HepG2 (cell line): ENCODE measurements around the gene FAM163A. TPM values are rescaled to one million over a fixed set of nuclear protein-coding genes. Genes with fewer than 3 reads are reported as not detected.

Experiments
- ATAC-seq: fragments of 200-7000 bp; cut with Tn5 transposase; 3 replicates; pipeline ENCODE4 v1.9.1; 2020; ENCODE audit warnings: mild to moderate bottlenecking, moderate library complexity
- BruUV-seq: library from RNA; stranded (reverse); fragments of 400-500 nt; replicated peaks from 2 replicates; lab custom pipeline; 2021; lab: Mats Ljungman, UMichigan
- CTCF ChIA-PET: fragments of 300-600 bp; formaldehyde crosslinking; extraction: SDS; loops from one replicate; lab custom pipeline; 2021; ENCODE audit warnings: low total read pairs, inconsistent platforms, low intra/inter-chr PET ratio; lab: Yijun Ruan, JAX
- POLR2A ChIA-PET: fragments of 350-600 bp; sonication (Branson Sonifier 250); formaldehyde crosslinking; loops from one replicate; lab custom pipeline; 2020; ENCODE audit warnings: antibody characterized with exemption, inconsistent platforms; lab: Yijun Ruan, JAX
- DNase-seq: peaks from one replicate; pipeline ENCODE4 v3.0.0-alpha.2; 2015; ENCODE audit warnings: low spot score
- FAIRE-seq: peaks from 3 replicates; lab custom pipeline; 2011; peaks lifted over from hg19 to GRCh38; lab: Jason Lieb, UNC
- H2AFZ ChIP-seq: one replicate; pipeline ENCODE4 v1.6.1; 2011; ENCODE audit warnings: low read length, inconsistent platforms
- H3K27ac ChIP-seq: fragments of 300-600 bp; 3 replicates; pipeline ENCODE4 v1.8.0; 2011; ENCODE audit warnings: mixed run types, mild to moderate bottlenecking, mixed read lengths, low read length, inconsistent platforms; ENCODE audit not compliant: insufficient read depth; ENCODE audit errors: extremely low read length
- H3K27me3 ChIP-seq, 2 experiments: fragments of 200-600 bp in 1 of 2; 2 replicates in 1 of 2; 3 replicates in 1 of 2; pipeline versions ENCODE4 v1.6.0 to v1.8.0; 2011; ENCODE audit warnings: low read length in 2 of 2, mild to moderate bottlenecking in 2 of 2, moderate library complexity in 2 of 2, inconsistent platforms in 1 of 2; ENCODE audit not compliant: insufficient read depth in 2 of 2, control insufficient read depth in 1 of 2
- H3K36me3 ChIP-seq, 2 experiments: fragments of 200-600 bp in 1 of 2; replicated peaks in 1 of 2; 2 replicates in 1 of 2; 3 replicates in 1 of 2; pipeline versions ENCODE4 v1.5.1 to v1.8.0; 2011; ENCODE audit warnings: low read length in 2 of 2, inconsistent platforms in 1 of 2; ENCODE audit not compliant: insufficient read depth in 2 of 2, control insufficient read depth in 1 of 2
- H3K4me1 ChIP-seq: 2 replicates; pipeline ENCODE4 v1.5.1; 2012; ENCODE audit warnings: low read length, inconsistent platforms; ENCODE audit not compliant: insufficient read depth
- H3K4me2 ChIP-seq: 2 replicates; pipeline ENCODE4 v1.6.0; 2011; ENCODE audit warnings: low read depth, low read length, inconsistent platforms
- H3K4me3 ChIP-seq, 3 experiments: fragments of 200-600 bp in 1 of 3; sonication (generic), shearing (Covaris generic) in 1 of 3; replicated peaks in 1 of 3; 2 replicates each; pipeline ENCODE4 v1.5.1; 2011 to 2016; ENCODE audit warnings: low read length in 3 of 3, inconsistent platforms in 2 of 3, low read depth in 2 of 3, mild to moderate bottlenecking in 2 of 3, control low read depth in 1 of 3, mixed read lengths in 1 of 3; ENCODE audit not compliant: insufficient read depth in 1 of 3
- H3K79me2 ChIP-seq: one replicate; pipeline ENCODE4 v1.6.1; 2011; ENCODE audit warnings: low read length, inconsistent platforms; ENCODE audit not compliant: insufficient read depth
- H3K9ac ChIP-seq: 2 replicates; pipeline ENCODE4 v1.6.0; 2011; ENCODE audit warnings: mild to moderate bottlenecking, low read depth, low read length, inconsistent platforms; ENCODE audit not compliant: insufficient read depth
- H3K9me3 ChIP-seq: 2 replicates; pipeline ENCODE4 v1.5.1; 2012; ENCODE audit warnings: mild to moderate bottlenecking, low read length
- H4K20me1 ChIP-seq: 2 replicates; pipeline ENCODE4 v1.6.0; 2011; ENCODE audit warnings: inconsistent platforms, mild to moderate bottlenecking, low read length, moderate library complexity; ENCODE audit not compliant: insufficient read depth
- ADNP ChIP-seq: sonication (generic); formaldehyde crosslinking; IDR thresholded peaks from 2 replicates; pipeline ENCODE4 v1.4.0; 2020; ENCODE audit warnings: missing genetic modification reagents
- CCAR2 ChIP-seq: fragments of 200-400 bp; formaldehyde crosslinking; optimal IDR thresholded peaks from 2 replicates; pipeline ENCODE3; 2018; ENCODE audit warnings: low read depth, mild to moderate bottlenecking, low read length, moderate library complexity
- EED ChIP-seq: sonication (generic); formaldehyde crosslinking; IDR thresholded peaks from 2 replicates; pipeline ENCODE4 v1.5.0; 2020; ENCODE audit warnings: mild to moderate bottlenecking, missing genetic modification reagents
- GABPB1 ChIP-seq: IDR thresholded peaks from 2 replicates; pipeline ENCODE4 v1.6.1; 2016; ENCODE audit warnings: mild to moderate bottlenecking, missing genetic modification reagents, moderate library complexity, missing compliant biosample characterization
- HHEX ChIP-seq: IDR thresholded peaks from 2 replicates; pipeline ENCODE4 v1.6.1; 2016; ENCODE audit warnings: control low read depth
- RFX1 ChIP-seq: fragments of 450-650 bp; IDR thresholded peaks from 2 replicates; pipeline ENCODE4 v1.6.1; 2017
- ZFP90 ChIP-seq: sonication (generic); formaldehyde crosslinking; IDR thresholded peaks from 2 replicates; pipeline ENCODE4 v1.8.0; 2022; ENCODE audit warnings: missing genetic modification reagents, mild to moderate bottlenecking, inconsistent platforms, borderline replicate concordance
- ZNF142 ChIP-seq: sonication (generic); formaldehyde crosslinking; IDR thresholded peaks from 2 replicates; pipeline ENCODE4 v1.4.0; 2020; ENCODE audit warnings: missing genetic modification reagents
- ZNF484 ChIP-seq: sonication (generic); formaldehyde crosslinking; IDR thresholded peaks from 2 replicates; pipeline ENCODE4 v1.5.1; 2020; ENCODE audit warnings: mild to moderate bottlenecking, low read depth, missing genetic modification reagents, borderline replicate concordance
- ZNF501 ChIP-seq: sonication (generic); formaldehyde crosslinking; IDR thresholded peaks from 2 replicates; pipeline ENCODE4 v1.5.1; 2020; ENCODE audit warnings: mild to moderate bottlenecking, moderate library complexity, missing genetic modification reagents
- ZNF549 ChIP-seq: sonication (generic); formaldehyde crosslinking; IDR thresholded peaks from 2 replicates; pipeline ENCODE4 v1.5.0; 2020; ENCODE audit warnings: missing genetic modification reagents
- ZNF691 ChIP-seq: sonication (generic); formaldehyde crosslinking; IDR thresholded peaks from 2 replicates; pipeline ENCODE4 v1.4.0; 2020; ENCODE audit warnings: missing genetic modification reagents, low read depth, mild to moderate bottlenecking, borderline replicate concordance
- ZNF703 ChIP-seq: sonication (generic); formaldehyde crosslinking; IDR thresholded peaks from 2 replicates; pipeline ENCODE4 v1.5.1; 2020; ENCODE audit warnings: missing genetic modification reagents, mild to moderate bottlenecking, moderate library complexity, borderline replicate concordance
- WGBS: methylation state at CpG from one replicate; pipeline ENCODE4 v1.1.6; 2017; ENCODE audit warnings: low lambda C conversion rate; 5-methylcytosine and 5-hydroxymethylcytosine counted together
- in situ Hi-C: cut with HindIII; loops from 2 replicates; pipeline ENCODE4 v1.10.0; 2017; ENCODE audit warnings: low pct_unique_long_range_greater_than_20kb; ENCODE audit not compliant: extremely low pct_ligation_motif_present
- intact Hi-C: fragments of 100-400 bp; cut with micrococcal nuclease; formaldehyde crosslinking; loops from one replicate; pipeline ENCODE4 v1.10.0; 2022; ENCODE audit not compliant: unreplicated experiment
- polyA plus RNA-seq, 8 experiments: library from polyadenylated mRNA; depleted of rRNA in 3 of 8; stranded (reverse) in 7 of 8; unstranded in 1 of 8; fragments of >200 nt; fragmentation: Illumina TruSeq in 4 of 8; extraction: Trizol in 4 of 8; gene quantifications; 2 replicates each; pipeline versions ENCODE4 v1.2.1 to v1.2.3, GENCODE V29; 2011 to 2016; ENCODE audit warnings: low read depth in 4 of 8, missing spikeins in 1 of 8, mixed read lengths in 1 of 8; ENCODE audit not compliant: insufficient read depth in 1 of 8
- total RNA-seq, 5 experiments: library from RNA; depleted of rRNA; stranded (reverse); fragments of >200 nt; fragmentation: Illumina TruSeq; extraction: Trizol; gene quantifications; 2 replicates each; pipeline ENCODE4 v1.2.3, GENCODE V29; 2016; ENCODE audit warnings: low read depth in 1 of 5

The FAM163A gene
- total and polyA plus RNA-seq, 2 of the 13 experiments (the other 11 are each of a cell fraction or from before 2014, with no cell fraction given): not detected

GRCh38 chr1:179817789-179818188 lies 74.7 kb downstream of the FAM163A start:
- FAIRE-seq (no peak), DNase-seq (no peak), ATAC-seq (no peak)
- TF ChIP-seq ADNP (CRISPR knock-in tag) (no peak), ZNF501 (CRISPR knock-in tag) (no peak), CCAR2 (no peak)
- WGBS: 46% methylated on average over 4 of the region's 8 CpGs
- no peak overlapping the region for H3K4me3 ChIP-seq
- H3K4me2 ChIP-seq: no peak overlapping the region
- peaks cover 20% of the 10 kb centered on the region for H3K4me1 ChIP-seq
- BruUV-seq: no TSS peak
- H2AFZ ChIP-seq: no peak overlapping the region
- intact Hi-C loops: no loop called here
- no peaks in the 10 kb centered on the region for H3K79me2 ChIP-seq
- H3K9ac ChIP-seq: no peak overlapping the region
- CTCF ChIA-PET: no interaction called here
- H3K9me3 ChIP-seq: no peaks in the 10 kb centered on the region
- in situ Hi-C loops: loop anchor here (5.0 kb wide), 1 partner anchor 110 kb away; no protein-coding TSS in a partner anchor
- no peak overlapping the region for H3K27ac ChIP-seq
- POLR2A ChIA-PET: no interaction called here
- H3K27me3 ChIP-seq: peaks cover 18 to 68% of the 10 kb centered on the region in 2 experiments
- H4K20me1 ChIP-seq: no peaks in the 10 kb centered on the region
- no peaks in the 10 kb centered on the region for H3K36me3 ChIP-seq

- H3K4me3 ChIP-seq: no peak overlapping the region
- intact Hi-C loops: no loop called here
- H3K27ac ChIP-seq: no peak overlapping the region
- no TSS peak for BruUV-seq
- in situ Hi-C loops: loop anchor here (5.0 kb wide), 1 partner anchor 111 kb away; no protein-coding TSS in a partner anchor
- no peaks in the 10 kb centered on the region for H3K9me3 ChIP-seq
- H4K20me1 ChIP-seq: no peaks in the 10 kb centered on the region
- WGBS: 65% methylated on average over 6 of the region's 7 CpGs
- H3K36me3 ChIP-seq: no peaks in the 10 kb centered on the region
- POLR2A ChIA-PET: no interaction called here
- H3K9ac ChIP-seq: no peak overlapping the region
- H2AFZ ChIP-seq: no peak overlapping the region
- CTCF ChIA-PET: no interaction called here
- no peaks in the 10 kb centered on the region for H3K79me2 ChIP-seq
- ATAC-seq (no peak), FAIRE-seq (no peak), DNase-seq (no peak)
- no peak overlapping the region for H3K4me2 ChIP-seq
- H3K4me1 ChIP-seq: peaks cover 20% of the 10 kb centered on the region
- peaks cover 16 to 64% of the 10 kb centered on the region in 2 experiments for H3K27me3 ChIP-seq
- no peak for TF ChIP-seq GABPB1 (CRISPR knock-in tag)
- TF ChIP-seq HHEX (CRISPR knock-in tag): no peak
- TF ChIP-seq ZNF703 (CRISPR knock-in tag): no peak
- no peak for TF ChIP-seq ZNF549 (CRISPR knock-in tag)
- no peak for TF ChIP-seq ZNF484
- TF ChIP-seq ZNF142 (CRISPR knock-in tag): no peak
- no peak for TF ChIP-seq ZFP90 (CRISPR knock-in tag)
- no peak for TF ChIP-seq RFX1
- TF ChIP-seq EED: no peak
- TF ChIP-seq ZNF691 (CRISPR knock-in tag): no peak
These were observed 75.2 kb downstream of the FAM163A start for GRCh38 chr1:179818260-179818659.
